ENCODE results near the gene SLC41A3.
"Not testable (repeated sequence)": the region's sequence is repeated elsewhere in the genome, so short reads cannot be mapped to it uniquely, and the experiment has no call there.

SLC41A3 gene

DNA sequence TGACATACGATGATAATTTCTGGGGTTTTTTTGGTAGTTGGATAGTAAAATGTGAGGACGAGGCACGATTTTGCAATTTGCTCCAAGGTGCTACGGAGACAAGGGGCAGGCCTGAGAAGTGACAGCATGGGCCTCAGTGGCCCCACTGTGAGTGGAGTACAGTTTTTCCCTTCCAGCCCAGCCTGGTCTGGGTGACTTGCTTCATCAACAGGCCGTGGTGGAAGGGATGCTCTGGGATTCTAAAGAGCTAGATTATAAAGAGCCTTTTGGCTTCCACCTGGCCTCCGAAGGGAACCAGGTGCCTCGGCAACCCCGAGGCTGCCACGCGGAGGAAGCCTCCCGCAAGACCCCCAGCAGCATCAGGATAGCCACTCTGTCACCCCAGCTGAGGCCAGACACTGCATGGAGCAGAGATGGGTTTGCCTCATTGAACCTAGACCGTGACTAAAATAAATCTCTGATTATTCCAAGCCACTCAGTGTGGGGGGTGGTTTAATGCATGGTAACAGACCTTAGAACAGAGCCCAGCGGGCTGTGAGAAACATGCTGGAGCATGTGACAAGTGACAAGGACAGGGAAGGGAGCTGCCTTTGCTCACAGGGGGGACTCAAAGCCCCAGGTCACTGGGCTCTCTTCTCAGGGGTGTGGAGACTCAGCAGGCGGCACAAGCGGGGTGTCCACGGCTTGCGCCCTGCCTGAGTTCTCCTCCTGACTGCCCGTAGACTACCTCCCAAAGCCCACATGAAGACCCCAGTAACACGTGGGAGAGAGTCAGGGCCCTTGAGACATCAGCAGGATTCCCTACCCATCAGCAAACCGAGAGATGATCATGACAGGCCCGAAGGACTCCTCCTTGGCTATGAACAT, 22.6 kb upstream of the SLC41A3 start:
- DNase-seq (ENCODE audit: low spot score): no peak

DNA sequence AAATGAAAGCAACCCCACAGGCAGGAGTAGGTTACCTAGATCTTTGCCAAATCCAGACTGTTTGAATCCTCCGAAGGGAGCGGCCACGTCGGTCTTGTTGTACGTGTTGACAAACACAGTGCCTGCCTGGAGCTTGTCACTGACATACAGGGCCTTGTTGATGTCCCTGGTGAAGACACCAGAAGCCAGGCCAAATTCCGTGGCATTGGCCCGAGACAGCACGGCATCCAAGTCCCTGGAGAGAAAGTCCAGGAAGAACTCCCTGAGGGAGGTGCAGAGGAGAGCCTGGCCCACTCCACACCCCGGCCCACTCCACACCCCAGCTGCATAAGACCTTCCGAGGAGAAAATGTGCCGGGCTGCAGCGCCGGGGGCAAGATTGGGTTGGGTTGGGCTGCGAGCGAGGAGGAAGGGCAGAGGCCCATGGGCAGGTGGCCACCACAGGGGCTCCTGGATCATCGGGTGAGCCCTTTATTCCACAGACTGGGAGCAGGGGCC, 21.8 kb upstream of the SLC41A3 start:
- no peak for DNase-seq (ENCODE audit: low spot score)

DNA sequence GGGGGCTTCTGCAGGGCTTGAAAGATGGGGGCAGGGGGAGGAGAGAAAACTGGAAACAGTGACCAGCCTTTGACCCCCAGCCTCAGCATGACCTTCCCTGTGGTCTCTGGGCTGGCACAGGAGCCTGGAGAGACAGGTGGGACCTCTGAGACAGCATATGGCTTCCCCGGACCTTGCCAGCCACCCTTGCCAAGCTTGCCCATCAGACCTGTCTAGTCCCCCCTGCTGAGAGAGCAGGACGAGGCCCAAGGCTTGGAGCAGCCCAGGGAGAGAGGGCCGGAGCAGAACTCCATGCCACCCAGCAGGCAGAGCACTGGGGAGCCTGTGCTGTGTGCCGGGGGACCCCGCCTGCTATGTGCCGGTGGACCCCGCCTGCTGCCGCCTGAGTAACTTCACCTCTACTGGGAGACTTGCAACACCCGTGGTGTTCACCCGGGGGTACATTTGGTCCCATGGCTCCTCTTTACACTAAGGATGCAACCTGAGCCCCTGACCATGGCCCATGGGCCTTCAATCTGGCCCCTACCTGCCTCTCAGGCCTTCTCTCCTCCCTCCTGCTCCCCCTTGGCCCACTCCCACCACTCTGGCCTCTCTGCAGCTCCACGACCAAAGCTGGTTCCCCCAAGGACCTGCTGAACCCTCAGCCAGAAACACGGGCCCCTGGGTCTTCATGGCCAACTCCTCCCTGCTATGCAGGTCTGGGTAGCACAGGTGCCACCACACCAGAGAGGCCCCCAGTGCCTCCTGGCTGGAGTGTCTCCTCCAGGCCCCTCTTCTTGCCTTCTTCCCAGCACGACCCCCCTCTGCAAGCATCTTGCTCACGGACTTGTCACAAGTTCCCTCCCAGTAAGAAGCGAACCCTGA, 21.1 kb upstream of the SLC41A3 start:
- DNase-seq (ENCODE audit: low spot score): no peak

- peak; percentile 12 for DNase-seq (ENCODE audit: low spot score)
Observed at GRCh38 chr3:126104028-126104635, 20.2 kb upstream of the SLC41A3 start.

DNA sequence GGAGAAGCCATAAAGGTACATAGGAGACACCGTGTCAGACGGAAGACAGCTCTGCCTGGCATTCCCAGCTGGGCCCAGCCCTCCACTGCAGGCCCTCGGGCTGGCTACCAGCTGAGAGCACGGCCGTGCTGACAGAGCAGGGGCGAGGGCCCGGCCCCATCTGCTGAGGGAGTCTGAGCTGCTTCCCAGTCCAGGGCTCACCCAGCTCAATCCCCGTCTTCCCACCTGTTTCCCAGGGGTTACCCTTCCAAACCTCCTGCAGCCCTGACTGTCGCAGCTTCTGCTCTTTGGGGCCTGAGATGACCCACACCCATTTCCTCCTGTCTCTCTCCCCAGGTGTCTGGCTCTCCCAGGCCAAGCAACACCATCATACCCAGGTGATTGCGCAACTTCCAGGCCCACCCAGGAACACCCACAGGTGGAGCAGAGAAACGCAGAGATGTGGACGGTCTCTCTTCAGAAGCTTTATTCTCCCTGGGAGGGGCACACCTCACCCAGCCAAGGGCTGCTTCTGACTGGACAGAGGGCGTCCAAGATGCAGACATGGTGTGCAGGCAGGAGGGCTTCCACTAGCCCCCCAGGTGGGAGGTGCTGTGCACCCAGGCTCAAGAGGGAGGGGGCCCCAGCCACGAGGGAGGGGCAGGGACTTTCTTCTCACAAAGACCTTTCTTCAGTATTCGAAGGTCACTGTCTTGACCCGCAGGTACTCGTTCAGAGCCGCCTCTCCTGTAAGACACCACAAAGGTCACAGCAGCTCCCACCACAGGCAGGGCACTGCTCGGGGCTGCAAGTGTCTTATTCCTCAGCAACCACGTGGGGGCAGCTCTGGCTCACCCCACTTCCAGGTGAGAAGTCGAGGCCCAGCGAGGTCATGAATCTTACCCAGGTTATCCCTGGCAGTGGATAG, 19.4 kb upstream of the SLC41A3 start:
- peak; percentile 8 for DNase-seq (ENCODE audit: low spot score)

DNA sequence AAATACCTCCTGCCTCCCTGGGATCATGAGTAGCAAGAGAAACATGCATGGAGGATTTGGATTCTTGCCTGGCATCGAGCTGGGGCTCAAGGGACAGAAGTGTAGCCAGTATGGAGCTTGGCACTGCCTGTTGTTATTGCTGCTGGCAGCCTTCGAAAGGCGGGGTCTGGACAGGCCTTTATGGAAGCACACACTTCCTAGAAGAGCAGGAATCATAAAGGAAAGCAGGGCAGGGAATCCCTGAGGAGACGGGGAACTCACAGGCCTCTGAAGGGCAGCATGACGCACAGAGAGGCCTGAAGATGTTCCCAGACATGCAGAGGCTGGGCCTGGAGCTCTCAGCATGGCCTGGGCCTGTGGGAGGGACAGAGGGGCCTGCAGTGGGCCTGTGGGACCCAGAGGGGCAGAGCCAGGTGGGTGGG, 18.6 kb upstream of the SLC41A3 start:
- peak; percentile 79 for DNase-seq (ENCODE audit: low spot score)

GRCh38 chr3:126102011-126102410, 18.1 kb upstream of the SLC41A3 start:
- peak; percentile 8 for DNase-seq (ENCODE audit: low spot score)

- DNase-seq (ENCODE audit: low spot score): peak; percentile 9
Observed at GRCh38 chr3:126101521-126101982, 17.6 kb upstream of the SLC41A3 start.

- peak; percentile 64 for DNase-seq (ENCODE audit: low spot score)
Observed at GRCh38 chr3:126100634-126101301, 16.8 kb upstream of the SLC41A3 start.

DNA sequence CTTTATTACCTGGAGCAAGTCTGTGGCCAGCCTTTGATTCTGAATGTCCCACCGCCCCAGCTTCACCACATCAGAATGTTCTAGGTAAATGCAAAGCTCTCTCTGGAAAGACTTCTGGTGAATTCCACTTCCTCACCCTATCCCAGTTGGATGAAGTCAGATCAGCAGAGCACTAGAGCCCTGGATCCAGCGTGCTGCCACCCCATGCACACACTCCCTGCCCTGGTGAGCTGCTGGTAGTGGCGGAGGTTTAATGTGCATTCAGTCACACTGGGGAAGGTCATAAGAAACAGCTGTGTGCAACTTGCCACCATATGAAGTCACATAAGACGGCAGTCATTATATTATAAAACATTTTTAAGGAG, 16.3 kb upstream of the SLC41A3 start:
- peak; percentile 9 for DNase-seq (ENCODE audit: low spot score)

DNA sequence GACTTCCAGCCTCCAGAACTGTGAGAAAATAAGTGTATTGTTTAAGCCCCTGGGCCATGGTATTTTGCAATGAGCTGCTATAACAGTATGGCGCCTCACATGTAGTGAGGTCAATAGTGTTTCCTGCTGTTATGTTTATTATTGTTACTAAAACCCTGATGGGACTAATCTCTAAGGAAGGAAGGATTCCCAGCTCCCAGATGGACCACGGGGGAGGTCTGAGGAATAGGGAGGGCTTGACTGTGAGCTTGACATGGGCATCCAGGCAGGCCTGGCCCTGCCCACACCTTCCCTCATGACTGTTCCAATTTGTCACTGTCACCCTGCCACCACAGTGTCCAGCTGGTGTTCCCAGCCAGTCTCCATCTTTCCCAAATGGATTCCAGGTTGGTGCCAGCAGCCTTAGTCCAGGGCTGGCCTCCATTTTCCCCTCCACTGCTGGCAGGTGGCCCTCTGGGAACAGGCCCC, 14.5 kb upstream of the SLC41A3 start:
- DNase-seq (ENCODE audit: low spot score): no peak

DNA sequence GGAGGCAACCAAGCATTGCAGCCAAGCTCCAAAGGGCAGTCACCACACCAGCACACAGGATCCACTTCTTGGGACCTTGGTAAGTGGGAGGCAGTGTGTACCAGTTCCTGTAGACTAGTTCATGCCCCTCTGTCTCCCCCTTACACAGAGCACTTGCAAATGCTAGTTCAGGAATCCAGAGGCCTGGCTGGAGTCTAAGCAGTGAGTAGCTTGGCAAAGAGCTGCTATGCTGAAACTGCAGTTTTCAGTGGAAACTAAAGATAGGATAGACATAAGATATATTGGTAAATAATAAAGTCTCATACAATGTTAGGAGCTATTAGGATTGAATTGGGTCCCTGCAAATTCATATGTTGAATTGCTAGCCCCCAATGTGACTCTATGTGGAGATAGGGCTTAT, 13.9 kb upstream of the SLC41A3 start:
- DNase-seq (ENCODE audit: low spot score): no peak

GRCh38 chr3:126096274-126096673, 12.3 kb upstream of the SLC41A3 start:
- not testable (repeated sequence) for DNase-seq (ENCODE audit: low spot score)

- not testable (repeated sequence) for DNase-seq (ENCODE audit: low spot score)
Observed at GRCh38 chr3:126092128-126092527, 8.2 kb upstream of the SLC41A3 start.

GRCh38 chr3:126087552-126088175, 3.7 kb upstream of the SLC41A3 start:
- no peak for DNase-seq (ENCODE audit: low spot score)

DNA sequence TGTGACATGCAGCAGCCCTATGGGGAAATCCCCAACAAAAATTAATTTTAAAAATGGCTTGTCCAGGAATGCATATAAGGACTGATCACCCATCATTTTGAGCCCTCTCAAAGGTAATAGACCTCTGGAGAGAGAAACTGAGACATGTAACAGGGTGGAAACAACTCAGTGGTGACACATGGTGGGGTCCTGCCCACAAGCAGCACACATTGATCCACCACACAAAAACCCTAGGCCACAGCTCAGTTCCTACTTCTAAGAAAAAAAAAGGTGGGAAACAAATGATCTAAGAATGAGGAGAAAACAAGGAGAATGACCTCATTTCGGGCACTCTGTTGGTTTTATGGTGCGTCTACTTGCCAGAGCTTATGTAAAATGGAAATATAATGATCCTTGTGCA, 1.9 kb upstream of the SLC41A3 start:
- DNase-seq (ENCODE audit: low spot score): no peak

- no peak for DNase-seq (ENCODE audit: low spot score)
Observed at GRCh38 chr3:126085276-126085675, 1.4 kb upstream of the SLC41A3 start.

DNA sequence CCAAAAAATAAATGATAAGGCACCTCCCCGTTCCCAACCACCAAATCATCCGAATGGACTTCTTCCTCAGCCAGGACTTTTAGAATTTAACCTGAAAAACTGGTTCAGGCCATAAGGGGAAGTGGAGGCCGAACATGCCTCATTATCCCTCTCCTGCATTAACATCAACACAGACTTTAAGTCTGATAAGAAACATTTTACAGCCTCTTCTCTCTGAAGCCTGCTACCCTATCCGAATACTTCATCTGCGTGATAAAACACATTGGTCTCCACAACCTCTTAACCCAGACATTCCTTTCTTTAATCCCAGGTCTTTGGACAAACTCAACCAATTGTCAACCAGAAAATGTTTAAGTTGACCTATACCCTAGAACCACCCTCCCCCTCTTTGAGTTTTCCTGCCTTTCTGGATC, 850 bp upstream of the SLC41A3 start:
- DNase-seq (ENCODE audit: low spot score): no peak

DNA sequence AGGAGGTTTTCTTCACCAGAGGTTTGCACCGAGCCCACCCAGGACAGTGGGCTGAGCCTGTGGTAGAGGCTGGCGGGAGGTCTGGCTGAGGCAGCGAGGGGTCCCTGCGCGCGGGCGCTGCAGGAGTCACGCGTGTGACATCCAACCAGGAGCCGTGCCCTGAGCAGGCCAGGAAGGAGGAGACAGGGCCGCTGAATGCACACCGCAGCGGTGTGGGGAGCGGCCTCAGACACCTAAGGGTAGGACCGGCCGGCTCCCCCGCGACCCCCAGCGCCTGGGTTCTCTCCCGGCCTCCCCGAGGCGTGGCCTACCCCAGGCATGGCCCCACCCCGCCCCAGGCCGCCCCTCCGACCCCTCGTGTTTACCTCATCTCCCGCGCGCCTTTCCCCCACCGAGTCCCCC, 412 bp downstream of the SLC41A3 start:
- peak; percentile 70 for DNase-seq (ENCODE audit: low spot score)

GRCh38 chr3:126083138-126083445, 832 bp downstream of the SLC41A3 start:
- DNase-seq (ENCODE audit: low spot score): peak; percentile 7
